HTR-8/SVneo (cell line): ENCODE measurements around the gene ARMH1.
A peak's percentile ranks its signal among the peaks of the same experiment; 100 is the strongest.

ENCODE experiments used
- DNase-seq: peaks from one replicate; pipeline ENCODE4 v3.0.0; 2011; ENCODE audit warnings: low spot score, mixed read lengths; ENCODE audit not compliant: insufficient read length
- FAIRE-seq: peaks from 2 replicates; lab custom pipeline; 2011; peaks lifted over from hg19 to GRCh38; lab: Jason Lieb, UNC

Gene ARMH1

DNA sequence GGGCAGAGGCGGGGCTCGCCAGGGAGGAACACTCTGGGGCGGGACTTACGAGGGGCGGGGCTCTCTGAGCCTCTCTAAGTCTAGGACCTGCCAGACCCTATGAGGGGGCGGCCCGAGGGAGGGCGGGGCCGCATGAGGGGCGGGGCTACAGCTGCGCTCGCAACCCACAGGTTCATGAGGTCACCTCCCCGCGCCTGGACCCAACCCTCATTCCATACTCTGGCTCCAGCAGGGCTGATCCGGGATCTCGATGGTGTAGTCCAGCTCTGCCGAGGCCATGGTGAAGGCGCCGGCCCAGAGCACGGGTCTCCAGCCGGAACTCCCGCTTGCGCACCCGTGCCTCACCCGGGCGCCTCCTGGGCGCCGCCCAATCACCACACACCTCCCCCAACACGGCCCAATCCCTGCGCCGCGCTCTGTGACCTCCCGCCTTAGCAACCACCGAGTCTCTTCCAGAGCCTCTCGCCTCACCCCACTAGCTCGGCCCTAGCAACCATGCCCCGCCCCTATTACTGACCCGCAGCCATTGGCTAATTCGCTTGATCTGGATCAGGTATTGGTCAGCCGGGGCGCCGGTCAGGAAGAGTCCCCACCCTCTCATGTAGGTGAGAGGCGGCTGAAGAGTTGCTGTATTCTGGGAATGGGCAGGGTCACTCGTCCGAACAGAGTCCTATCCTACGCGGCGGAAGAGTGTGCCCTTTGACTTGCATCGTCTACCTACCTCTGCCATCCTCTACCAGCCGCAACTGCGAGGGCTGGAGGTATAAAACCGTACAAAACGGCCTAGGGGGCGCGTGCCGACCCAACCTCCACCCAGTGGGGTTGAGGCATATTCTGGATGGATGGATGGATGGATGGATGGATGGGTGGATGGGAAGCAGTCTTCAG, at the start of gene ARMH1, which contains the start of gene TMEM53:
Gene ARMH1 (plus strand): TSS at position 602 of the 888 bp plus-strand sequence. CDS start 14,984 bp downstream, outside the sequence.
Gene TMEM53 (minus strand): TSS at position 369 of the 888 bp plus-strand sequence. CDS start 90 bp downstream, at position 279.
- DNase-seq (peak; percentile 95), FAIRE-seq (peak; percentile 52)

DNA sequence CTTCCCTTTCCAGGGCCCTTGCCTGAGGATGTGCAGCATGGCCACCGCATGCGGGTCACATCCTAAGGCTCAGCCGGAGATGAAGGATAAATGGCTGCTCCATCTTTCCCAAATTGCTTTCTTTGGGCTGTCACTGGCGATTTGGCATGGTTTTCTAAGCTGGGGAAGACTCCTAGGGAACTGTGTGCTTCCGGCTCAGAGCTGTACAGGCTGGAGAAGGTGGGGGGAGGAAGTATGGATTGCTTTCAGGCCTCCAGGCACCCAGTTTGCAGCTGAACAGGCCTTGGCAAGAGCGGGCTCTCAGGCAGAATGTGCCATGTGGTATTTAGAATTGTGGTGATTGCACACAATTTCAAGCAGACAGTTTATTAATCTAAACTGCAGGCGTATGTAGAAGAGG, 49.2 kb upstream of the ARMH1 start:
- DNase-seq: no peak
- no peak for FAIRE-seq

DNA sequence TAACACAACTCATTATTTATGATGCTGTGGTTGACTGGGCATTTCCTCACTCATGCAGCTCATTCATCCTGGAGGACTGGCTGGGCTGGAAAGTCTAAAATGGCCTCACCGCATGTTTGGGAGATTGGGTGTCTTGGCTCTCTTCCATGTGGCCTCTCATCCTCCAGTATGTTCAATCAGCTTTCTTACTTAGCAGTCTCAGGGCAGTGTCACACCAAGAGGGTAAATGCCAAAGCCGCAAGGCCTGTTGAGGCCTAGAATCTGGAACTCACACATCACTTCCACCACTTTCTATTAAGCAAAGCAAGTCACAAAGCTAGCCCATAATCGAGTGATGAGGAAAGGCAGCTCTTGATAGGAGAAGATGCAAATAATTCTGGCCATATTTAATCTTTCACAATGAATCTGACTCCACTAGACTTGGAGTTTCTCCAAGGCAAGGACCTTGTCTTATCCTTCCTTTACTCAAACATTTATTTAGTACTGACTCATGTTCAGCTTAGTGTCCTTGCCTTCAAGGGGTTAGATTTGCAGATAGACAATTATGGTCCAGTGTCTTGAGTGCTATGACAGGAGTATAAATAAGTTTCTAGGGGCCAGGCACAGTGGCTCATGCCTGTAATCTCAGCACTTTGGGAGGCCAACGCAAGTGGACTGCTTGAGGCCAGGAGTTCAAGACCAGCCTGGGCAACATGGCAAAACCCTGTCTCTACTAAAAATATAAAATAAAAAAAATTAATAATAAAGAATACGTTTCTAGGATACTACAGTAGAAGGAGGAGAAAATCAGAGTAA, 45.4 kb upstream of the ARMH1 start:
- DNase-seq (no peak), FAIRE-seq (peak; percentile 28)

DNA sequence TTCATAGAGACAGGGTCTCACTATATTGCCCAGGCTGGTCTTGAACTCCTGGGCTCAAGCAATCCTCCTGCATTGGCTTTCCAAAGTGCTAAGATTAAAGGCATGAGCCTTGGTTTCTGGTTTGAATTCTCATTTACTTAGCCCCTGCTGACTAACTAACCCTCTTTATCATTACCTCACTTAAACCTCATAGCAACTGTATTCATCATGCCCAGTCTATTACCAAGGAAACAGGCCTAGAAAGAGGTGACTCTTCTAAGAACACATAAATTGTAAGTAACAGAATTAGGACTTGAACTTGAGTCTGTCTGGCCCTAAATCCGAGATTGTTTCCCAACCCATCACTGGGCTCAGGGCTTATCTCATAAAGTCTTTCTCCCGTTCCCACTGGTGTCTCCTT, 44.4 kb upstream of the ARMH1 start:
- FAIRE-seq: no peak
- DNase-seq: no peak

DNA sequence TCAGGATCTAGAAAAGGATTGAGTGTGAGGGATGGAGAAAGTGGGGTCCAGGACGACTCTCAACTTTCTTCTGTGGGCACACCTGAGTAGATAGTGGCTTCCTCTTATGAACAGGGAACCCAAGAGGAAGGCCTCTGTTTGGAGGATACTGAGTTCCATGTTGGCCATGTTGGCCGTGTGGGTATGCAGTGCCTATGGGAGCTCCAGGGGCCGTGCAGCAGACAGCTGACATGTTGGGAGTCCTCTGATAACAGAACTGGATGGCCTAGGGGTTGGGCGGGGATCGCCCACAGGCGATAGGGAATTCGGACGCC, 43.2 kb upstream of the ARMH1 start:
- FAIRE-seq (no peak), DNase-seq (no peak)

DNA sequence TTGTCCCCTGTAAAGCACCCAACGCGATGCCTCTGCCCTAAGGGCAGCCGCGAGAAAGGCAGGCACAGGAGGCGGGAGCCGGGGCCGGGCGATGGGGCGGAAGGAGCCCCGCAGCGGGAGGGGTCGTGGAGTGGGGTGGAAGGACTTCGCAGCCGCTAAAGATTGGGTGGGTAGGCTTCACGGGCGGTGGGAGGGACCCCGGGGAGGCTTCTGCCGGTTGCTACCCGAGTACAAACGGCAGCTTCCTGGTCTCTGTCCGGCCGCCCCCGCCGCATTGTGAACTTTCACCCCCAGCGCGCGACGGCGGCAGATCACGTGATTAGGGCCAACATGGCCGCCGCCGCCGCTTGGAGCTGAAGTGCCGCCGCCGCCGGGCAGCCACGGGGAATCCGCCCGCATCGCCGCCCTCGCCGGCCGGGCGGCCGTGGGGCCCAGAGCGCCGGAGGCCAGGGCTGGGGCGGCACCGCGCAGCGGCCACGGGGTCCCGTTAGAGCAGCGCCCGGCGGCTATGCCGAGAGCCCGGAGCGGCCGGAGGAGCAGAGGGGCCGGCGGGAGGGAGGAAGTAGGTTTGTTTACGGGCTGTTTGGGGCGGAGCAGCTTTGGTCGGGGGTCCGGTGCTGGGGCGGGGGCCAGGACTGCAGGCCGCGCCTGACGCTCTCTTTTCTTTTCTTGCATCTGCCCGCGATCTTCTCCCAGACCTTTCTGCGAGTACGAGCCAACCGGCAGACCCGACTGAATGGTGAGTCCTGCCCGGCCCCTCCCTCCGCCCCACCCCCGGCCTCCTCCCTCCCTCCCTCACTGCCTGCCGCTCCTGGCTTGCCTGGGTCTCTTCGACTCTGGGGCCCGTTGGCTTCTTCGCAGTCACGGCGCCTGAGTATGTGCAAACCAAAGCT, 42.6 kb upstream of the ARMH1 start:
- DNase-seq (peak; percentile 86), FAIRE-seq (peak; percentile 31)

DNA sequence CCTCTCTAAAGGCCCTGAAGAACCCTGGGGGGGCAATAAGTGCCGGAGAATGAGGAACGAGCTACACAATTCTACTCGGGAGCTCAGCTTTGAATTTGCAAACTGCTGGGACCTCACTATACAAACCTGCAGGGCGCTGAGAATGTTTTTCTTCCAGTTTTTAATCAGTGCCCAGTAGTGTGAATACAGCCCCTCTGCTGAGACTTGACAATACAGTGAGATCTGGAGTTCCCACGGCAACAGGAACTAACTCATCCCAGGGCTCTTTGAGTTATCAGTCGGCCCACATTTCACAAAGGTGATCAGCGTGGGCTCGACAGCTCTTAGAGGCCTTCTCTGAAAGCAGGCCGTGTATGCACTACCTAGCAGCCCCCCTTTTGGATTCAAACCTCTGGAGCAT, 41.9 kb upstream of the ARMH1 start:
- FAIRE-seq (no peak), DNase-seq (no peak)

DNA sequence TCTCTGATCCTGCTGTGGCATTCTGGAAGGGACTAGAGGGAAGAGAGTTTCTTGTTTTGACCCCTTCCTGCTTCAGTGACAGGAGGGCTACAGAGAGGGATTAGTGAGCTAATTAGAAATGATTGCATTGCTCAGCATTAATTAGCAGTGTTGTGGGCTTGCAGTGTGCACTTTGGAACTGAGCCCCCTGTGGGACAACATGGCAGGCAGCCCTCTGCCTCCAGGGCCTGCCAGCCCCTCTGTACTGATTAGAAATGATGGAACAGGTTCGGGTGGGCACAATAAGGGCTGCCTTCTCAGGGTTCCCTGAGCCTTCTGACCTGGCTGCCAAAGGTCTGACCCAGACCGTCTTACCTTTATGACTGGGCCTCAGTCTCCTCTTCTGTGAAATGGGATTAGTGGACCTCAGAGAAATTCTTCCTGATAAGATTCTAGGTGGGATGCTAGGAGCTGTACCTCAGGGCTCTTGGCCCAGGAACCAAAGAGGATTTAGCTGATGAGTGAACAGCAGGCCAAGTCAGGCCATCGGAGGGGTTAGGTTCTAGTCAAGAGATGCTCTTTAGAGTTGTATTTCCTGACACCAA, 39.8 kb upstream of the ARMH1 start:
- no peak for DNase-seq
- FAIRE-seq: no peak

DNA sequence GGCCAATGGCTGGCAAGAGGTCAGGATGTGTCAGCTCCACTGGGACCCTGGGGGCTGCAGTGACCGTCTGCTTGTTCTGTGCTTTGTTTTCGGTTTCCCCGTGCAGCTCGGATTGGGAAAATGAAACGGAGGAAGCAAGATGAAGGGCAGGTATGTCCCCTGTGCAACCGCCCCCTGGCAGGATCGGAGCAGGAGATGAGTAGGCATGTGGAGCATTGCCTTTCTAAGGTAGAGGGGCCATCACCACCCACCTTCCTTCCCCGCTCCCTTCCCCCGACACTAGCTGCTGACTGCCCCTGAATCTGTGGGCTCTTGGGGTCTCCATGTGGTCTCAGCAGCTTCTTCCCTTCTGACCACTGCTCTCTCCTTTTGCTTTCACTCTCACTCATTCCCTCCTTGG, 39.1 kb upstream of the ARMH1 start:
- DNase-seq (no peak), FAIRE-seq (no peak)

DNA sequence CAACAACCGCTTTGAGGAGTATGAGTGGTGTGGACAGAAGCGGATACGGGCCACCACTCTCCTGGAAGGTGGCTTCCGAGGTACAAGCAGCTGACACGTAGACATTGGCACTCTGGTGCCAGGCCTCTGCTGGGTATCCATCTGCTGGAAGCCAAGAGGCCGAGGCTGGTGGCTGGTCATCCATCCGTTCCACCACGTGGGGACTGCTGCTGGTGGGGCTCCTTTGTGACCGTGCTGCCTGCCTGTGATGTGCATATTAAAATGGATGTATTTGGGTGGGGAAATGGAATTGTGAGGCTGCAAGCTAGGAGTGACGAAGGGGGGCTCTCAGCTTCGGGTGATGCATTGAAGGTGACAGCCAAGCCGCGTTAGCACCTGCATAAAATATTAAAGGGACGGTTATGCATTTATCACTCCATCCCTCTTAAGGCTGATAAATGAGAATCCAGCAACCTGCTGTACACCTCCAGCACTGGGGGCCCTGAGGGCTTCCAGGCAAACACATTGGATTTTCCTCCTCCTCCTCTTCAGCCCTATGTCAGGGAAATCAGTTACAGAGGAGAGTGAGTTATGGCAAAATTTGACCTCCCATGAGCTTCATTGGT, 38.3 kb upstream of the ARMH1 start:
- DNase-seq (no peak), FAIRE-seq (no peak)

DNA sequence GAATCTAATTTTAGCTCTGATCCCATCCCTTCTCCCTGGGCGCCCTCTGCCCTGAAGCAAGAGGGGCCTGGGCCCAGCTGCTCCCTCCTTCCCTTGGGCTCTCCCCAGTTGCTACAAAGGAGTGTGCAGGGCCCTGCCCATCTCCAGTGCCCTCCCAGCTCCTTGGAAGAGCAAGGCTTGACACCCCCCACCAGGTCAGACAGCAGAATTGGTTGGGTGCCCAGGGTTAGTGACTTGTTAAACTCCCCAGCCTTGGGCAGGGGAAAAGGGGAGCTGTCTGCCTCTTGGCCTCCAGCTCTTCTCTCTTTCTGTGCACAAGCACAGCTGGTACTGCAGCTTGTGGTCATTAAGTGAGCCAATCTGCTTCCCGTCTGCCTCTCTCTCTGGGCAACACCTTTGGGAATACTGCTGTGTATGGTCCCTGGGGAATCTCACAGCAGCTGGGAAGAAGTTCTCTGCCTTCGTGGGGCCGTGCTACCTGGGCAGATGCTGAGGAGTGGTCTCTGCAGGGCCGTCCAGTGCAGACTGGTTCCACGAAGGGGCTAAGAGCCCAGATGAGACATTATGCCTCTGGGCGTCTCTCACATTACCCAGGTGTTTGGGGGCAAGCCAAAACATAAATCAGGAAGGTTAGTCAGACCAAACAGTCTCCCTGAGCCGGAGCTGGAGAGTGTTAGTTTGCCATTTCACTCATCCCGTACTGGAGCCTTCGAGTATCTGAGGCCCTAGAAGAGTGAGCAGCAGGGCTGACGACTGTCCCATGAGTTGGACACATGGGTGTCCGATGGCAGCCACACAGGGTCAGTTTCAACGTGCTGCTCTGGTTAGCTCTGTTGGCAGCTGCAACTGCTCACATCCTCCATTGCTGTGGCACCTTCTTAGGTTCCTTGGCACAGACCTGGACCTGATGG, 37.6 kb upstream of the ARMH1 start:
- DNase-seq: no peak
- FAIRE-seq: no peak

DNA sequence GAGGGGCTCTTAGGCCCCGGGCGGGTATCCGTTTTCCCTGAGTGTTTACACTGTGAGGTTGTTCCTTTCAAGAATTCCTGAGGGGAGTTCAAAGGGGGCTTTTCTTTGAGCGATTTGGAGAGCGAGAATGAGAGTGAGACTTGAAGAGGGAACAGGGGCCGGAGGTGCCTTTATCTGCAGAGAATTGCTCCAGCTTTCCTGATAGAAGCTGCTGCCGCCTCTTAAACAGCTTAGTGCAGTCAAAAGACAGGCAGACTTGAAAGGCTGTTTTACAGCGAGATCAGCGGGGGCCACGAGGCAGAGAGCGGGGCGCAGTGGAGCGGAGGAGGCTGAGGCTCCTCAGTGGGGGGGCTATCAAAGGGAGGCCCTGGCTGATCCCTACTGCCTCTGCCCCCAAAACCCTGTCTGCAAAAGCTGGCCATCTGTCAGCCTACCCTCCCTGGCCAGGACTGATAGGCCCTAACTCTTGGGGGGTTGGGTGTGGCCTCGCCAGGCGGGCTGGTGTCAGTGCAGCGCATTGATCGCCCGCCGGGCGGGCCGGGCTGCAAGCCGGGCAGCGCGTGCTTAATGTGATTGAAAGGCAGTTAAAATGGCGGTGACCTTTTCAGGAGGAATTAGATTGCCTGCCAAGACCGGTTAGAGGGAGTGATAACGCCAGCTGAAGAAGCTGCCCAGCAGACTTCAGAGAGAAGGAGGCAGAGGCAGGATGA, 36.7 kb upstream of the ARMH1 start:
- no peak for DNase-seq
- no peak for FAIRE-seq

DNA sequence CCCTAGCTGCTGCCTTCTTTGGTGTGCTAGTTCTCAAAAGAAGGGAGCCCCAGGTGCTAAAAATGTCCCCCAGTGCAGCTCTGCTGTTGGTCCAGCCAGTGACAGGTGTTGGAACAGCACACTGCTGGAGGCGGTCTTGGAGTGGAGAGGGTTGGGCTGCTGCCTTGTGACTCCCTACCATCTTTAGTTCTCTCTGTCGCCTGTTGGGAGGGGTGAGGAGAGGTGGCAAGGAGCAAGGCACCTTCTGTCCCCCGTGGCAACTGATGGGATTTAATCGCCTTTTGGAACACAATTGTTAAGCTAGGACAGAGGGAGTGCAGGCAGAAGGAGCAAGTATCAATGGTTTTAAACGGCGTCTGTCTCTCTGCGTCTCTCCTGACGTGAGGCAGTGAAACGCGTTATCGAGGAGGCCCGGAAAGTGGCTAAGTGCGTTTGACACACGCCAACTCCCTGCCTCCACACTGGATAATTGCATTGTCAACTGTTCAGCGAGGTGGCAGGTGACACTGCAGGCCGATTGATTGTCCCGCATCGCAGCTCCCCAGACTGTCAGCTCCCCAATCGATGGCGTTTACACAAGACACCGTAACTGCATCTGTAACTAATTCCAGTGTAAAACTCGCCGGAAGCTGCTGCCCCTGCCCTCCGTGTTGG, 34.2 kb upstream of the ARMH1 start:
- FAIRE-seq: no peak
- no peak for DNase-seq

DNA sequence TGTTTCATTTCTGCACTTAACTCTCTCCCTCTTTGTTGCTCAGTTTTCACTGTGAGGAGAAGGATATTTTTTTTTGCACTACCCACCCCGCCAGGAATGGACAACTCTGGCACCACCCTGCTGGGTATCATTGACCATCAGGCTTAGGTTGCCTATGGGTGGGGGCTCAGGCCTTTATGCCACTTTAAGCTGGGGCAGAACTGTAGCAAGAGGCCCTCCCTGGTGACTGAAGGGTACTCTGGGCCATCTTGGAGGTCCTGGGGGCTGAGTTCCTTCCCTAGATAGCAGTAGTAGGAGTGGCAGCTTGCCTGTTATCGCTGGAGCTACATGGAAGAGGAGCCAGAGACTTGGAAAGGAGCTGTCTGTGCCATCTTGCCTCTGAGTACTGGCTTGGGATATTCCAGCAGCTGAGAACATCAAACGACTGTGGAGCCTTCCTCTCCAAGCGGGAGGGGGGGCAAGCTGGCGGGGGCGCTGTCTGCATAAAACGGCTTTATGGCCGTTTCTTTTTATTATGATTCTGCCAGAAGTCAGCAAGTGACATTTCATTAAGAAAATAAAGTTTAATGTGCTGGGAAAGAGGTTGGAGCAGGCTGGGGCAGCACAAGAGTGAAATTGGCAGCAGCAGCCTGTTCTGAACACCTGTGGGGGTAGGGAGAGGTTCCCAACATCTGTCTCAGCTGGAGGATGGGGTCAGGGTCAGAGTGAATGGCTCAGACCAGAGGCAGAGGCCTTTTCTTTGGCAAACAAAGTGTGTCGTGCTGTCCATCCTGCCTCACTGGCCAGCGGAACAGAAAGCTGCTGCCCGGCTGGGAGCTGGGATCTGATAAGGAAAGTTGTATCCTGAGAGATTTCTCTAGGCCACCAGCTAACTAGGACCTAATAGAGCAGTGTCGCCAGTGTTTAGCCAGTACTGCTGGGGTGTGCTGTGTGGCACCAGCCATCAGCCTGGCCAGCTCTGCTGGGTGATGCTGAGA, 33.1 kb upstream of the ARMH1 start:
- DNase-seq (no peak), FAIRE-seq (no peak)

DNA sequence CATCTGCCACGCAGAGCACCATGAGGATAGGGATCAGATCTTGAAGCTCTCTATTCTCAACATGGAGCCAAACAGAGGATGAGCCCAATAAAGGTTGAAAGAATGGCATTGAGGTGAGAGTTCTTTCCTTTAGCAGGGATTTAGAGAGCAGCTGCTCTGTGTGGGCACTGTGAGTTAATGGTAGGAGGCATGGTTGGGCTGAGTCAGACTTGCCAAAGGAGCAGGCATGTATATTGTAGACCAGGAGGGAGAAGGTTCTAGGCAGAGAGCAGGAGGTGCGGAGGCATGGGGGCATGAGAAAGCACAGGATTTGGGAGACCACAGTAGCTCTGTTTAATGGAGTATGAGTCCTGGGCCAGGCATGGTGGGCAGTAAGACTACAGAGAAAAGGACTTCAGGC, 32.3 kb upstream of the ARMH1 start:
- FAIRE-seq (no peak), DNase-seq (no peak)

DNA sequence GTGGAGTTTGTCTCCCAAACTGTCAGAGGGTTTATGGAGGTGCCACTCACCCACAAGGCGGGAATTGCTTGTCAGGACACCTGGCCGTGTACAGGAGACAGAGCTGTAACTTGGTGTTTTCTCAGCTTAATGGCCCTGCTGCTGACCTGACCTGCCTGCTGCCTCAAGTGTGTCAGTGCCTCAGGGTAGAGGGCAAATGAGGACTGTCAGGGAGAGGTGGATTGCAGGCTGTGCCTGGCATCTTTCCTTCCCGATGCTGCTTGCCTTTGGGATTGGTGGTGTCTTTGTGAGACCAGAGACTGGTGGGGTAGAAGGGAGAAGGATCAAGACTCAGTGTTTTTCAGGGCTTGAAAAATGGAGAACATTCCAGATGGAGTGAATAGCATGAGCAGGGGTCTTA, 31.6 kb upstream of the ARMH1 start:
- no peak for FAIRE-seq
- no peak for DNase-seq
